Progenitor cell of endocrine pancreas (in vitro differentiated cells): ENCODE results near the gene CDIPT. TPM values are rescaled to one million over a fixed set of nuclear protein-coding genes. Genes with fewer than 3 reads are reported as not detected.

ENCODE experiments used
- DNase-seq: peaks from one replicate; pipeline ENCODE4 v3.0.0; 2021; ENCODE audit warnings: low spot score; ENCODE audit not compliant: unreplicated experiment
- H3K27ac Mint-ChIP-seq: 2 replicates; pipeline ENCODE4 v1.8.0; 2021; ENCODE audit warnings: mild to moderate bottlenecking, moderate library complexity, mixed read lengths
- H3K27me3 Mint-ChIP-seq: 2 replicates; pipeline ENCODE4 v1.8.0; 2021; ENCODE audit warnings: mixed read lengths
- H3K36me3 Mint-ChIP-seq: 2 replicates; pipeline ENCODE4 v1.8.0; 2022; ENCODE audit warnings: mixed read lengths; ENCODE audit not compliant: insufficient read depth
- H3K4me1 Mint-ChIP-seq: 2 replicates; pipeline ENCODE4 v1.8.0; 2021; ENCODE audit warnings: low read depth, mixed read lengths
- H3K4me3 Mint-ChIP-seq: 2 replicates; pipeline ENCODE4 v1.8.0; 2021; ENCODE audit warnings: low read depth, mild to moderate bottlenecking, moderate library complexity, mixed read lengths
- H3K9me3 Mint-ChIP-seq: 2 replicates; pipeline ENCODE4 v1.8.0; 2021; ENCODE audit warnings: low read depth, mixed read lengths
- CTCF ChIP-seq: fragments of 200-600 bp; sonication (generic); IDR thresholded peaks from one replicate; pipeline ENCODE4 v1.5.0; 2021; ENCODE audit warnings: antibody characterized with exemption, mild to moderate bottlenecking; ENCODE audit not compliant: unreplicated experiment
- total RNA-seq: library from RNA; stranded (reverse); gene quantifications from 2 replicates; pipeline ENCODE4 v1.2.1, GENCODE V29; 2021

Gene CDIPT
- total RNA-seq, 1 donor from 2014 or later = 51.2 TPM

- no peak for TF ChIP-seq CTCF
- no peak for DNase-seq
- Mint-ChIP-seq H3K4me3 (no peak overlapping the region), H3K4me1 (peaks cover 5% of the 10 kb centered on the region), H3K27ac (no peak overlapping the region), H3K9me3 (no peaks in the 10 kb centered on the region), H3K27me3 (no peaks in the 10 kb centered on the region), H3K36me3 (no peaks in the 10 kb centered on the region)
Observed at GRCh38 chr16:29849505-29849904, 13.5 kb downstream of the CDIPT start.

- peak; percentile 53 for DNase-seq
- H3K36me3 Mint-ChIP-seq = no peaks in the 10 kb centered on the region
- H3K4me1 Mint-ChIP-seq = peaks cover 5% of the 10 kb centered on the region
- H3K27me3 Mint-ChIP-seq = no peaks in the 10 kb centered on the region
- no peaks in the 10 kb centered on the region for H3K9me3 Mint-ChIP-seq
- H3K4me3 Mint-ChIP-seq = no peak overlapping the region
- no peak overlapping the region for H3K27ac Mint-ChIP-seq
- TF ChIP-seq CTCF = peak; percentile 76
Observed at GRCh38 chr16:29848420-29849297, 14.4 kb downstream of the CDIPT start.

- no peak for TF ChIP-seq CTCF
- no peak for DNase-seq
- H3K36me3 Mint-ChIP-seq = no peaks in the 10 kb centered on the region
- H3K9me3 Mint-ChIP-seq = no peaks in the 10 kb centered on the region
- no peak overlapping the region for H3K27ac Mint-ChIP-seq
- H3K4me1 Mint-ChIP-seq = peaks cover 5% of the 10 kb centered on the region
- no peak overlapping the region for H3K4me3 Mint-ChIP-seq
- no peaks in the 10 kb centered on the region for H3K27me3 Mint-ChIP-seq
Observed at GRCh38 chr16:29845656-29846055, 17.4 kb downstream of the CDIPT start.

GRCh38 chr16:29844575-29845331, 18.3 kb downstream of the CDIPT start:
- H3K4me3 Mint-ChIP-seq = no peak overlapping the region
- H3K36me3 Mint-ChIP-seq = no peaks in the 10 kb centered on the region
- no peaks in the 10 kb centered on the region for H3K27me3 Mint-ChIP-seq
- H3K4me1 Mint-ChIP-seq = peaks cover 3% of the 10 kb centered on the region
- no peak for DNase-seq
- no peak overlapping the region for H3K27ac Mint-ChIP-seq
- no peaks in the 10 kb centered on the region for H3K9me3 Mint-ChIP-seq
- TF ChIP-seq CTCF = no peak

GRCh38 chr16:29843931-29844330, 19.1 kb downstream of the CDIPT start:
- Mint-ChIP-seq H3K4me1 (no peaks in the 10 kb centered on the region), H3K9me3 (no peaks in the 10 kb centered on the region), H3K27ac (no peak overlapping the region), H3K4me3 (no peak overlapping the region), H3K27me3 (no peaks in the 10 kb centered on the region), H3K36me3 (no peaks in the 10 kb centered on the region)
- no peak for TF ChIP-seq CTCF
- no peak for DNase-seq
